Measurements from ENCODE around the gene FBXL13.

GRCh38 chr7:102942181-102942866 is 132.3 kb downstream of the FBXL13 start:
- TF ChIP-seq CTCF (IDR thresholded peaks at IDR 0.05) (no peak), POLR2A (IDR thresholded peaks at IDR 0.05) (no peak)
